Measurements from ENCODE around the gene DSC1. TPM values are rescaled to one million over a fixed set of nuclear protein-coding genes. Genes with fewer than 3 reads are reported as not detected.

Gene DSC1
- total RNA-seq, 1 experiment from 2014 or later, result not detected

- no peak overlapping the region for H3K27ac ChIP-seq (ENCODE audit: low read depth, low read length)
- H3K9ac ChIP-seq (ENCODE audit: low read length), result no peak overlapping the region
- ChIA-PET CTCF (no interaction called here), RAD21 (ENCODE audit: low non-redundant PET in 1 of 2, low total read pairs in 2 of 2, uncharacterized antibody in 2 of 2, unreplicated experiment in 2 of 2) (no interaction called here), POLR2A (no interaction called here)
- no TSS peak for BruUV-seq (replicated peaks)
- H3K9me2 ChIP-seq (ENCODE audit: insufficient read depth), result no peaks in the 10 kb centered on the region
- no peaks in the 10 kb centered on the region for H3K79me2 ChIP-seq (ENCODE audit: insufficient read depth, low read length)
- no peak overlapping the region for H3K4me2 ChIP-seq (ENCODE audit: low read length)
- no peaks in the 10 kb centered on the region for H3K27me3 ChIP-seq (ENCODE audit: insufficient read depth, low read length)
- TF ChIP-seq SP1 (IDR thresholded peaks at IDR 0.05; ENCODE audit: low read depth) (no peak), JUND (IDR thresholded peaks at IDR 0.05) (no peak), EZH2 (IDR thresholded peaks at IDR 0.05) (no peak), RAD21 (IDR thresholded peaks at IDR 0.05; ENCODE audit: low read depth) (no peak), SRF (IDR thresholded peaks at IDR 0.05; ENCODE audit: low read depth) (no peak), EGR1 (IDR thresholded peaks at IDR 0.05; ENCODE audit: low read depth) (no peak), ELF1 (IDR thresholded peaks at IDR 0.05; ENCODE audit: borderline replicate concordance, low read depth) (no peak), SIN3A (IDR thresholded peaks at IDR 0.05; ENCODE audit: low read depth) (no peak), ZNF274 (IDR thresholded peaks at IDR 0.05; ENCODE audit: low read depth, low read length) (no peak)
- no peak for ATAC-seq
- intact Hi-C loops (cut with micrococcal nuclease), result no loop called here
- H3K9me3 ChIP-seq (ENCODE audit: control insufficient read depth in 1 of 2, insufficient read depth in 1 of 2, low read depth in 1 of 2, low read length in 2 of 2), result no peaks in the 10 kb centered on the region
- no peaks in the 10 kb centered on the region for H3K4me1 ChIP-seq (ENCODE audit: control insufficient read depth in 1 of 2, insufficient read depth in 2 of 2, low read length in 2 of 2)
- no peaks in the 10 kb centered on the region for H3K36me3 ChIP-seq (ENCODE audit: control insufficient read depth in 1 of 2, insufficient read depth in 2 of 2, low read length in 2 of 2)
- DNase-seq (ENCODE audit: low read depth, low spot score), result no peak
- no peak overlapping the region for H2AFZ ChIP-seq (ENCODE audit: low read depth, low read length, poor library complexity, severe bottlenecking)
- H4K20me1 ChIP-seq (ENCODE audit: insufficient read depth), result no peaks in the 10 kb centered on the region
- no peak overlapping the region for H3K4me3 ChIP-seq (replicated peaks in 1 of 2; ENCODE audit: low read depth in 1 of 2, low read length in 2 of 2)
Observed at GRCh38 chr18:31148600-31148999, 14.1 kb downstream of the DSC1 start.

DNA sequence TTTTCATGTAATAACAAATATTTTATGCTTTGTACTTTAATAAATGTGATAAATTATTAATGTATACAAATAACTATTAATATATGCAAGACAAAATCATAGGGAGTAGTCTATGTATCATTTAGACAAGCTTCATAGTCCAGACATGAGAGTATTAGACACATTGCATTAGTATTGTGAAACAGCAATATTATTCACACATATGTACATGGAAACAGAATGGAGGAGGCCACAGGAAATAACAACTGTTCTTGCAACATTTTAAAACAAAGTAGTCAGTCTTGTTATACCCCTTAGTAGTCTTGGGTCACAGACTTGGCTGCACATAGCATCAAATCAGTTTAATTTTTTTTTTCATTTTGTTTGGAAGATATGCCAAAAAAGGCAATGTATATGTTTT, 15.8 kb downstream of the DSC1 start:
- H3K27ac ChIP-seq (ENCODE audit: low read depth, low read length), result no peak overlapping the region
- H2AFZ ChIP-seq (ENCODE audit: low read depth, low read length, poor library complexity, severe bottlenecking), result no peak overlapping the region
- H3K27me3 ChIP-seq (ENCODE audit: insufficient read depth, low read length), result no peaks in the 10 kb centered on the region
- no peaks in the 10 kb centered on the region for H3K9me2 ChIP-seq (ENCODE audit: insufficient read depth)
- no peaks in the 10 kb centered on the region for H3K9me3 ChIP-seq (ENCODE audit: control insufficient read depth in 1 of 2, insufficient read depth in 1 of 2, low read depth in 1 of 2, low read length in 2 of 2)
- intact Hi-C loops (cut with micrococcal nuclease), result no loop called here
- BruUV-seq (replicated peaks), result no TSS peak
- no peaks in the 10 kb centered on the region for H4K20me1 ChIP-seq (ENCODE audit: insufficient read depth)
- no peak overlapping the region for H3K9ac ChIP-seq (ENCODE audit: low read length)
- no peak for DNase-seq (ENCODE audit: low read depth, low spot score)
- H3K4me1 ChIP-seq (ENCODE audit: control insufficient read depth in 1 of 2, insufficient read depth in 2 of 2, low read length in 2 of 2), result no peaks in the 10 kb centered on the region
- no peak overlapping the region for H3K4me3 ChIP-seq (replicated peaks in 1 of 2; ENCODE audit: low read depth in 1 of 2, low read length in 2 of 2)
- H3K36me3 ChIP-seq (ENCODE audit: control insufficient read depth in 1 of 2, insufficient read depth in 2 of 2, low read length in 2 of 2), result no peaks in the 10 kb centered on the region
- no peak overlapping the region for H3K4me2 ChIP-seq (ENCODE audit: low read length)
- no peaks in the 10 kb centered on the region for H3K79me2 ChIP-seq (ENCODE audit: insufficient read depth, low read length)
- ChIA-PET CTCF (no interaction called here), POLR2A (no interaction called here), RAD21 (ENCODE audit: low non-redundant PET in 1 of 2, low total read pairs in 2 of 2, uncharacterized antibody in 2 of 2, unreplicated experiment in 2 of 2) (no interaction called here)
- ATAC-seq, result no peak
- TF ChIP-seq SRF (IDR thresholded peaks at IDR 0.05; ENCODE audit: low read depth), result no peak
- no peak for TF ChIP-seq EZH2 (IDR thresholded peaks at IDR 0.05)
- TF ChIP-seq CTCF (IDR thresholded peaks at IDR 0.05 in 2 of 3, conservative IDR thresholded peaks at IDR 0.05 in 1 of 3; ENCODE audit: borderline replicate concordance in 1 of 3, insufficient read depth in 1 of 3, low read depth in 2 of 3, low read length in 2 of 3), result no peak
- no peak for TF ChIP-seq FOSL1 (IDR thresholded peaks at IDR 0.05; ENCODE audit: low read depth)
- TF ChIP-seq CBX3 (IDR thresholded peaks at IDR 0.05; ENCODE audit: low read depth), result no peak
- TF ChIP-seq, protein P1, sequence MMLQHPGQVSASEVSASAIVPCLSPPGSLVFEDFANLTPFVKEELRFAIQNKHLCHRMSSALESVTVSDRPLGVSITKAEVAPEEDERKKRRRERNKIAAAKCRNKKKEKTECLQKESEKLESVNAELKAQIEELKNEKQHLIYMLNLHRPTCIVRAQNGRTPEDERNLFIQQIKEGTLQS (IDR thresholded peaks at IDR 0.05), result no peak
- TF ChIP-seq, protein P2, sequence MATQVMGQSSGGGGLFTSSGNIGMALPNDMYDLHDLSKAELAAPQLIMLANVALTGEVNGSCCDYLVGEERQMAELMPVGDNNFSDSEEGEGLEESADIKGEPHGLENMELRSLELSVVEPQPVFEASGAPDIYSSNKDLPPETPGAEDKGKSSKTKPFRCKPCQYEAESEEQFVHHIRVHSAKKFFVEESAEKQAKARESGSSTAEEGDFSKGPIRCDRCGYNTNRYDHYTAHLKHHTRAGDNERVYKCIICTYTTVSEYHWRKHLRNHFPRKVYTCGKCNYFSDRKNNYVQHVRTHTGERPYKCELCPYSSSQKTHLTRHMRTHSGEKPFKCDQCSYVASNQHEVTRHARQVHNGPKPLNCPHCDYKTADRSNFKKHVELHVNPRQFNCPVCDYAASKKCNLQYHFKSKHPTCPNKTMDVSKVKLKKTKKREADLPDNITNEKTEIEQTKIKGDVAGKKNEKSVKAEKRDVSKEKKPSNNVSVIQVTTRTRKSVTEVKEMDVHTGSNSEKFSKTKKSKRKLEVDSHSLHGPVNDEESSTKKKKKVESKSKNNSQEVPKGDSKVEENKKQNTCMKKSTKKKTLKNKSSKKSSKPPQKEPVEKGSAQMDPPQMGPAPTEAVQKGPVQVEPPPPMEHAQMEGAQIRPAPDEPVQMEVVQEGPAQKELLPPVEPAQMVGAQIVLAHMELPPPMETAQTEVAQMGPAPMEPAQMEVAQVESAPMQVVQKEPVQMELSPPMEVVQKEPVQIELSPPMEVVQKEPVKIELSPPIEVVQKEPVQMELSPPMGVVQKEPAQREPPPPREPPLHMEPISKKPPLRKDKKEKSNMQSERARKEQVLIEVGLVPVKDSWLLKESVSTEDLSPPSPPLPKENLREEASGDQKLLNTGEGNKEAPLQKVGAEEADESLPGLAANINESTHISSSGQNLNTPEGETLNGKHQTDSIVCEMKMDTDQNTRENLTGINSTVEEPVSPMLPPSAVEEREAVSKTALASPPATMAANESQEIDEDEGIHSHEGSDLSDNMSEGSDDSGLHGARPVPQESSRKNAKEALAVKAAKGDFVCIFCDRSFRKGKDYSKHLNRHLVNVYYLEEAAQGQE (IDR thresholded peaks at IDR 0.05; ENCODE audit: low read depth), result no peak
- no peak for TF ChIP-seq SP1 (IDR thresholded peaks at IDR 0.05; ENCODE audit: low read depth)
- no peak for TF ChIP-seq ZBTB33 (IDR thresholded peaks at IDR 0.05; ENCODE audit: extremely low read depth, insufficient replicate concordance, low read length)

Data from HCT116 (cell line).